ENCODE data around the gene LRRC8D.

DNA sequence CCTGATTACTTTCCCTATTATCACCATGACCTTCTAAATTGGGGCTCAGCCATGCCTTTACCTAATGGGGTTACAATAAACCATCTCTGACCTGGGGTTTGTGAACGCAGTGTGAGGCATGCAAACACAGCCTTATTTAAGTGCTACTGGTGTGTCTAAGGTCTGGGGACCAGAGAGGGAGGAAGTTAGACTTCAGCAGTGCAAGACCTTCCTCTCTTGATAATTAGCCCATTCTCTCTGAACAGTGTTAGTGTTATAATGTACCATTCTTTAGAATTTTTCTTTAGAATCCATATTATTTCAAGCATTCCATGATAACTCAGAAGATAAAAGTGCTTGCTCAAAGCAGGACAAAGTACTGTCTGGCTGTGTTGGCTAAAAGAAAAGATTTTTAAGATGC, 10.5 kb upstream of the LRRC8D start:
- TF ChIP-seq SUZ12 (IDR thresholded peaks at IDR 0.05; ENCODE audit: extremely low read depth, insufficient read depth, insufficient read length), result no peak
- no peak for TF ChIP-seq ZNF274 (IDR thresholded peaks at IDR 0.05; ENCODE audit: low read depth, low read length)
- no peak for TF ChIP-seq YY1 (IDR thresholded peaks at IDR 0.05; ENCODE audit: insufficient read depth, insufficient read length)
